ENCODE measurements around the gene PAGE2.

GRCh38 chrX:55118574-55118973 lies 29.8 kb downstream of the PAGE2 start:
- TF ChIP-seq CTCF (conservative IDR thresholded peaks at IDR 0.05) (no peak), ZFX (IDR thresholded peaks at IDR 0.05) (no peak)

All from C4-2B (cell line).